LNCaP clone FGC (cell line): Measurements from ENCODE around the gene NDUFAF8.
A peak's percentile ranks its signal among the peaks of the same experiment; 100 is the strongest.

ENCODE experiments used
- DNase-seq: peaks from one replicate; pipeline ENCODE4 v3.0.0-alpha.2; 2011; ENCODE audit warnings: low read depth
- H3K4me3 ChIP-seq: 2 replicates; pipeline ENCODE4 v1.5.1; 2011; ENCODE audit warnings: mild to moderate bottlenecking, low read depth, low read length, control low read depth
- CTCF ChIP-seq: IDR thresholded peaks from 2 replicates; pipeline ENCODE4 v1.5.1; 2012; ENCODE audit warnings: mild to moderate bottlenecking; ENCODE audit not compliant: control insufficient read depth, insufficient read depth; ENCODE audit errors: extremely low read depth

NDUFAF8 gene

GRCh38 chr17:81264640-81265039 is 25.5 kb downstream of the NDUFAF8 start:
- no peak for DNase-seq
- no peak for TF ChIP-seq CTCF
- H3K4me3 ChIP-seq, result no peak overlapping the region

- H3K4me3 ChIP-seq, result no peak overlapping the region
- TF ChIP-seq CTCF, result no peak
- no peak for DNase-seq
These were observed 26.5 kb downstream of the NDUFAF8 start for GRCh38 chr17:81265576-81265975.

- DNase-seq, result no peak
- TF ChIP-seq CTCF, result no peak
- H3K4me3 ChIP-seq, result no peak overlapping the region
These were observed 28.4 kb downstream of the NDUFAF8 start for GRCh38 chr17:81267390-81268067.

GRCh38 chr17:81270279-81270678 is 31.2 kb downstream of the NDUFAF8 start:
- H3K4me3 ChIP-seq, result no peak overlapping the region
- TF ChIP-seq CTCF, result no peak
- no peak for DNase-seq

GRCh38 chr17:81271226-81271625 is 32.1 kb downstream of the NDUFAF8 start:
- TF ChIP-seq CTCF, result no peak
- no peak for DNase-seq
- no peak overlapping the region for H3K4me3 ChIP-seq

- peak; percentile 95 for DNase-seq
- H3K4me3 ChIP-seq, result no peak overlapping the region
- TF ChIP-seq CTCF, result no peak
These were observed 33.5 kb downstream of the NDUFAF8 start for GRCh38 chr17:81272616-81273015.

- DNase-seq, result no peak
- TF ChIP-seq CTCF, result no peak
- no peak overlapping the region for H3K4me3 ChIP-seq
These were observed 34.8 kb downstream of the NDUFAF8 start for GRCh38 chr17:81273698-81274470.
